BE2C (cell line): ENCODE measurements around the gene MAPK10.
"Not testable (repeated sequence)": the region's sequence is repeated elsewhere in the genome, so short reads cannot be mapped to it uniquely, and the experiment has no call there.

ENCODE experiments used
- DNase-seq: peaks from one replicate; pipeline ENCODE4 v3.0.0-alpha.2; 2020
- H3K27me3 ChIP-seq: fragments of 250-450 bp; sonication (Bioruptor Pico); 2 replicates; pipeline ENCODE4 v1.5.1; 2020; ENCODE audit warnings: mild to moderate bottlenecking
- H3K36me3 ChIP-seq: fragments of 250-450 bp; sonication (Bioruptor Pico); 2 replicates; pipeline ENCODE4 v1.5.1; 2020; ENCODE audit warnings: mild to moderate bottlenecking
- H3K4me1 ChIP-seq: fragments of 250-450 bp; sonication (Bioruptor Pico); 2 replicates; pipeline ENCODE4 v1.5.1; 2020
- H3K4me3 ChIP-seq: 2 replicates; pipeline ENCODE4 v1.5.1; 2011; ENCODE audit warnings: low read depth, low read length
- H3K9me3 ChIP-seq: fragments of 250-450 bp; sonication (Bioruptor Pico); 2 replicates; pipeline ENCODE4 v1.5.1; 2020
- TF ChIP-seq, protein P1 (sequence below): IDR thresholded peaks from 2 replicates; pipeline ENCODE4 v1.5.1; 2012; ENCODE audit warnings: mild to moderate bottlenecking, low read depth, low read length

The MAPK10 gene

DNA sequence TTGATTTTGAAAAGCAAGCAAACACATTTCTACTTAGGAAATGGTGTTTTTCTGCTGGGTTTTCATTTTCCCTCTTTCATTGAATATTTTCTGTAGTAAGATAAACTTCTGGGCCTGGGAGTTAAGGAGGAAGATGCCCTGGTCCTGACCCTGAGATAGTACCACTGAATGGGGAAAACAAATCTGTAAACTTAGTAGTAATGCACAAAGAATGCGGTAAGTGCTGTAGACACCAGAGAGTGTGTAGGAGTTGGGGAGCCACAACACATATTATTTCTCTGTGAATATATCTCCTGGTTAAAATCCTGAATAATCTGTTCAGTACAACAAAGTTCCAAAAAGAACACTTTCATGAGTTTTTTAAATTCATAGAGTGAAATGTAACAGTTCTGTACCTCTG, 178.3 kb downstream of the MAPK10 start:
- no peaks in the 10 kb centered on the region for H3K9me3 ChIP-seq
- no peaks in the 10 kb centered on the region for H3K4me1 ChIP-seq
- no peak for DNase-seq
- no peak overlapping the region for H3K4me3 ChIP-seq
- TF ChIP-seq, protein P1, sequence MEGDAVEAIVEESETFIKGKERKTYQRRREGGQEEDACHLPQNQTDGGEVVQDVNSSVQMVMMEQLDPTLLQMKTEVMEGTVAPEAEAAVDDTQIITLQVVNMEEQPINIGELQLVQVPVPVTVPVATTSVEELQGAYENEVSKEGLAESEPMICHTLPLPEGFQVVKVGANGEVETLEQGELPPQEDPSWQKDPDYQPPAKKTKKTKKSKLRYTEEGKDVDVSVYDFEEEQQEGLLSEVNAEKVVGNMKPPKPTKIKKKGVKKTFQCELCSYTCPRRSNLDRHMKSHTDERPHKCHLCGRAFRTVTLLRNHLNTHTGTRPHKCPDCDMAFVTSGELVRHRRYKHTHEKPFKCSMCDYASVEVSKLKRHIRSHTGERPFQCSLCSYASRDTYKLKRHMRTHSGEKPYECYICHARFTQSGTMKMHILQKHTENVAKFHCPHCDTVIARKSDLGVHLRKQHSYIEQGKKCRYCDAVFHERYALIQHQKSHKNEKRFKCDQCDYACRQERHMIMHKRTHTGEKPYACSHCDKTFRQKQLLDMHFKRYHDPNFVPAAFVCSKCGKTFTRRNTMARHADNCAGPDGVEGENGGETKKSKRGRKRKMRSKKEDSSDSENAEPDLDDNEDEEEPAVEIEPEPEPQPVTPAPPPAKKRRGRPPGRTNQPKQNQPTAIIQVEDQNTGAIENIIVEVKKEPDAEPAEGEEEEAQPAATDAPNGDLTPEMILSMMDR: no peak
- no peaks in the 10 kb centered on the region for H3K27me3 ChIP-seq
- H3K36me3 ChIP-seq: no peaks in the 10 kb centered on the region

DNA sequence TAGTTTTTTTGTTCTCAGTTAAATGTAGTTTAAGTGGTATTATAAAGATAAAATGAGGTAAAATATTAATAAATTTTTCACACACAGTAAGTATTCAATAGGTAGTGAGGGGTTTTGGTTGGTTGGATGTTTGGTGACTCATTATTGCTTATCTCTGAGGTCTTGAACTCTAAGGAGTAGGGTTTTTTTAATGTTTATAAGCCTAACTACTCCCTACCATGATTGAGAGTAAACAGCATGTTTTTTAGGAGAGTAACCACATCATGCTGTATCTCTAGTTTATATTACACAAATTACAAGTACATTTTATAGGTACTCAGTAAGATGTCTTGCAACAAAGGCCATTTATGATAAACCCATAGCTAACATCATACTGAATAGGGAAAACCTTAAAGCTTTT, 181.6 kb downstream of the MAPK10 start:
- H3K4me3 ChIP-seq: no peak overlapping the region
- H3K36me3 ChIP-seq: no peaks in the 10 kb centered on the region
- H3K27me3 ChIP-seq: no peaks in the 10 kb centered on the region
- TF ChIP-seq, protein P1: no peak
- DNase-seq: no peak
- no peaks in the 10 kb centered on the region for H3K4me1 ChIP-seq
- no peaks in the 10 kb centered on the region for H3K9me3 ChIP-seq

DNA sequence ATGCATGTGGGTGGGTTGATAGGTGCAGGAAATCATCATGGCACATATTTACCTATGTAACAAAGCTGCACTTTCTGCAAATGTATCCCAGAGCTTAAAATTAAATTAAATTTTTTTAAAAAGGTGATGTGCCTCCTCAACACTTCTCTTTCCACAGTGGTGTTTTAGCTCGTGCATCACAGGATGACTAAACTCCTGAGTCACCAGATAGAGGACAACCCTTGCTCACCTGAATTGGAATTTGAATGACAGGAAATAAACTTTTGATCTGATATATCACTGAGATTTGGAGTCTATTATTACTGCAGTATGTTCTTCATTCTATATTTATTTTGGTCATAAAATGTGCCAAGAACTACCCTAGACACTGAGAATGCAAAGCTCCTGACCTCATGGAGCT, 185.3 kb downstream of the MAPK10 start:
- H3K9me3 ChIP-seq: no peaks in the 10 kb centered on the region
- H3K4me3 ChIP-seq: no peak overlapping the region
- no peaks in the 10 kb centered on the region for H3K27me3 ChIP-seq
- H3K36me3 ChIP-seq: no peaks in the 10 kb centered on the region
- no peaks in the 10 kb centered on the region for H3K4me1 ChIP-seq
- TF ChIP-seq, protein P1: no peak
- no peak for DNase-seq

DNA sequence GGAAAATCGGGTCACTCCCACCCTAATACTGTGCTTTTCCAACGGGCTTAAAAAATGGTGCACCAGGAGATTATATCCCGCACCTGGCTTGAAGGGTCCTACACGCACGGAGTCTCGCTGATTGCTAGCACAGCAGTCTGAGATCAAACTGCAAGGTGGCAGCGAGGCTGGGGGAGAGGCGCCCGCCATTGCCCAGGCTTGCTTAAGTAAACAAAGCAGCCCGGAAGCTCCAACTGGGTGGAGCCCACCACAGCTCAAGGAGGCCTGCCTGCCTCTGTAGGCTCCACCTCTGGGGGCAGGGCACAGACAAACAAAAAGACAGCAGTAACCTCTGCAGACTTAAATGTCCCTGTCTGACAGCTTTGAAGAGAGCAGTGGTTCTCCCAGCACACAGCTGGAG, 191.5 kb downstream of the MAPK10 start:
- H3K4me1 ChIP-seq, H3K27me3 ChIP-seq, H3K4me3 ChIP-seq, DNase-seq, H3K9me3 ChIP-seq, H3K36me3 ChIP-seq: not testable (repeated sequence)

DNA sequence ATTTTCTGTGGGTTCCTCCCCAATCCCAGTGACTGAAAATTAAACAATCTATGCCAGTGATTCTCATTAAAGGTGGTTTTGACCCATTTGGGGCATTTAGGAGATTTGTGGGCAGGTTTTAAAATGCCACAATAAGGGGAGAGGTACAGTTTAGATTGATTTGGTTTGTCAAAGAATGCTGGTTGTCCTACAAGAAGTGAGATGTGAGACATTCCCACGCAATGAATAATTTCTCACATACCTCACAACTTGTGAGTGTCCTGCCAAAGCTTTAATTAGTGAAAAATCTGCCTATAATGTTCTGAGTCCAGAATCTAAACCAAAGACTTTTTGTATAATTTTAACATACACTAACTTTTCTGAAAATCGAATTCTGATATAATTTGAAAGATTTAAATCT, 199.4 kb downstream of the MAPK10 start:
- Histone ChIP-seq H3K27me3 (no peaks in the 10 kb centered on the region), H3K36me3 (no peaks in the 10 kb centered on the region), H3K4me3 (no peak overlapping the region), H3K4me1 (no peaks in the 10 kb centered on the region), H3K9me3 (no peaks in the 10 kb centered on the region)
- TF ChIP-seq, protein P1: no peak
- no peak for DNase-seq

DNA sequence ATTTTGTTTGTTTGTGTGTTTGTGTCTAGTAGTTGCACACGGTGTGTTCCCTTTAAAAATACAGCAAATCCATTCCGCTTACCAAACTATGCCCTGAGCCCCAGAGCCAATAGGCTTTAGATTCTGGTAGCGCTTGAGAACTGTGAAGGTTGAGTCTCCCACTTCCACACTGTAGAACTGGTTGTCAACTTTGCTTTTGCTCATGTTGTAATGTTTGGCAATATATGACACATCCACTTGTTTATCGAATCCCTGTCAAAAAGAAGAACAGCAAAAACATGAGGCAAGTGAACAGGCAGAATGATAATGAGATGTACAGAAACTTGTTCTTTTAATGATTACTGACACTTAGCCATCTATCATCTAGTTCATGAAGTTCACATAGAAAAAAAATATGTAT, 200.6 kb downstream of the MAPK10 start:
- Histone ChIP-seq H3K27me3 (no peaks in the 10 kb centered on the region), H3K4me1 (no peaks in the 10 kb centered on the region), H3K36me3 (no peaks in the 10 kb centered on the region), H3K9me3 (no peaks in the 10 kb centered on the region), H3K4me3 (no peak overlapping the region)
- TF ChIP-seq, protein P1: no peak
- DNase-seq: no peak

DNA sequence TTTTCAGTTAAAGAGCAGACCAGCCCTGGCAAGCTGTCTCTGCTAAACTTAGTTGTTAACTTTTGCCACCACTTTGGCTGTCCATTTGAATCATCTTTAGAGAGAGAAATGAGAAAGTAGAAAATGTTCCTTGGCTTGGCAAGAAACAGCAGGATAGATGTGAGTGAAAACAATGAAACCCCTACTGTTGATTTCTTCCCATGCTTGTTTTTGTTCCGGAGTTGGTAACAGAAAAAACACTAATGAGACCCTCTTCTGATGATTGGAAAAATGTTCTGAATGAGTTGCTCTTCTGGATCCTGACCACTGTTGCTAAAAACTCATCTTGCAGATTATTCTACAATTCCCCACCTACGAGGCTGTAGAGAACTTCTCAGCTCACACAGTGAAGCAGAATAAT, 203.3 kb downstream of the MAPK10 start:
- TF ChIP-seq, protein P1: no peak
- Histone ChIP-seq H3K4me1 (no peaks in the 10 kb centered on the region), H3K27me3 (no peaks in the 10 kb centered on the region), H3K9me3 (no peaks in the 10 kb centered on the region), H3K4me3 (no peak overlapping the region), H3K36me3 (no peaks in the 10 kb centered on the region)
- no peak for DNase-seq
